ENCODE data around the gene ARHGAP4. TPM values are rescaled to one million over a fixed set of nuclear protein-coding genes. Genes with fewer than 3 reads are reported as not detected.

ARHGAP4 gene
- total and polyA plus RNA-seq, 2 donors from 2014 or later, result 38.3 to 73.0 TPM

GRCh38 chrX:153957224-153957623, 31.2 kb upstream of the ARHGAP4 start:
- Histone ChIP-seq H3K27me3 (ENCODE audit: control insufficient read depth, insufficient read depth, low read length) (no peaks in the 10 kb centered on the region), H3K36me3 (ENCODE audit: control insufficient read depth in 2 of 3, insufficient read depth in 3 of 3, low read length in 3 of 3) (peaks cover 4 to 35% (median 22%) of the 10 kb centered on the region in 3 donors), H3K9ac (ENCODE audit: low read length in 3 of 3) (no peak overlapping the region), H3K4me3 (ENCODE audit: low read length in 3 of 3) (no peak overlapping the region), H3K27ac (ENCODE audit: low read depth in 2 of 2, low read length in 2 of 2) (no peak overlapping the region), H3K4me1 (ENCODE audit: control insufficient read depth in 2 of 3, insufficient read depth in 2 of 3, low read depth in 1 of 3, low read length in 3 of 3) (no peaks in the 10 kb centered on the region), H3K9me3 (ENCODE audit: control insufficient read depth in 2 of 3, insufficient read depth in 1 of 3, low read length in 3 of 3) (no peaks in the 10 kb centered on the region)
- DNase-seq (no peak), FAIRE-seq (no peak)
- intact Hi-C loops (cut with DNase I), result loop anchor here (10.0 kb wide), 1 partner anchor 192 kb away; the partner anchor contains the start of gene PLXNB3
- TF ChIP-seq, protein P1, sequence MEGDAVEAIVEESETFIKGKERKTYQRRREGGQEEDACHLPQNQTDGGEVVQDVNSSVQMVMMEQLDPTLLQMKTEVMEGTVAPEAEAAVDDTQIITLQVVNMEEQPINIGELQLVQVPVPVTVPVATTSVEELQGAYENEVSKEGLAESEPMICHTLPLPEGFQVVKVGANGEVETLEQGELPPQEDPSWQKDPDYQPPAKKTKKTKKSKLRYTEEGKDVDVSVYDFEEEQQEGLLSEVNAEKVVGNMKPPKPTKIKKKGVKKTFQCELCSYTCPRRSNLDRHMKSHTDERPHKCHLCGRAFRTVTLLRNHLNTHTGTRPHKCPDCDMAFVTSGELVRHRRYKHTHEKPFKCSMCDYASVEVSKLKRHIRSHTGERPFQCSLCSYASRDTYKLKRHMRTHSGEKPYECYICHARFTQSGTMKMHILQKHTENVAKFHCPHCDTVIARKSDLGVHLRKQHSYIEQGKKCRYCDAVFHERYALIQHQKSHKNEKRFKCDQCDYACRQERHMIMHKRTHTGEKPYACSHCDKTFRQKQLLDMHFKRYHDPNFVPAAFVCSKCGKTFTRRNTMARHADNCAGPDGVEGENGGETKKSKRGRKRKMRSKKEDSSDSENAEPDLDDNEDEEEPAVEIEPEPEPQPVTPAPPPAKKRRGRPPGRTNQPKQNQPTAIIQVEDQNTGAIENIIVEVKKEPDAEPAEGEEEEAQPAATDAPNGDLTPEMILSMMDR (IDR thresholded peaks at IDR 0.05; ENCODE audit: borderline replicate concordance, extremely low read depth, insufficient read depth), result no peak

- Histone ChIP-seq H3K27ac (ENCODE audit: low read depth in 2 of 2, low read length in 2 of 2) (no peak overlapping the region), H3K9me3 (ENCODE audit: control insufficient read depth in 2 of 3, insufficient read depth in 1 of 3, low read length in 3 of 3) (no peaks in the 10 kb centered on the region), H3K36me3 (ENCODE audit: control insufficient read depth in 2 of 3, insufficient read depth in 3 of 3, low read length in 3 of 3) (peaks cover 0 to 32% (median 19%) of the 10 kb centered on the region in 3 donors), H3K27me3 (ENCODE audit: control insufficient read depth, insufficient read depth, low read length) (no peaks in the 10 kb centered on the region), H3K4me3 (ENCODE audit: low read length in 3 of 3) (no peak overlapping the region), H3K9ac (ENCODE audit: low read length in 3 of 3) (no peak overlapping the region), H3K4me1 (ENCODE audit: control insufficient read depth in 2 of 3, insufficient read depth in 2 of 3, low read depth in 1 of 3, low read length in 3 of 3) (no peaks in the 10 kb centered on the region)
- TF ChIP-seq, protein P1 (IDR thresholded peaks at IDR 0.05; ENCODE audit: borderline replicate concordance, extremely low read depth, insufficient read depth), result no peak
- DNase-seq, result peak in 1 of 5 donors; percentile 70
- no peak for FAIRE-seq
- intact Hi-C loops (cut with DNase I), result loop anchor here (10.0 kb wide), 1 partner anchor 191 kb away; the partner anchor contains the start of gene PLXNB3
These were observed 30.2 kb upstream of the ARHGAP4 start for GRCh38 chrX:153956044-153956907.

GRCh38 chrX:153955228-153955732, 29.2 kb upstream of the ARHGAP4 start:
- H3K9ac ChIP-seq (ENCODE audit: low read length in 3 of 3), result no peak overlapping the region
- no peak for FAIRE-seq
- H3K9me3 ChIP-seq (ENCODE audit: control insufficient read depth in 2 of 3, insufficient read depth in 1 of 3, low read length in 3 of 3), result no peaks in the 10 kb centered on the region
- no peak overlapping the region for H3K4me3 ChIP-seq (ENCODE audit: low read length in 3 of 3)
- DNase-seq, result no peak
- no peaks in the 10 kb centered on the region for H3K4me1 ChIP-seq (ENCODE audit: control insufficient read depth in 2 of 3, insufficient read depth in 2 of 3, low read depth in 1 of 3, low read length in 3 of 3)
- intact Hi-C loops (cut with DNase I), result loop anchor here (10.0 kb wide), 1 partner anchor 190 kb away; the partner anchor contains the start of gene PLXNB3
- H3K36me3 ChIP-seq (ENCODE audit: control insufficient read depth in 2 of 3, insufficient read depth in 3 of 3, low read length in 3 of 3), result peaks cover 2 to 38% (median 13%) of the 10 kb centered on the region in 3 donors
- H3K27ac ChIP-seq (ENCODE audit: low read depth in 2 of 2, low read length in 2 of 2), result no peak overlapping the region
- TF ChIP-seq, protein P1 (IDR thresholded peaks at IDR 0.05; ENCODE audit: borderline replicate concordance, extremely low read depth, insufficient read depth), result no peak
- H3K27me3 ChIP-seq (ENCODE audit: control insufficient read depth, insufficient read depth, low read length), result no peaks in the 10 kb centered on the region

Data from kidney (tissue), 14 donors.